Heart left ventricle (tissue), 16 donors: ENCODE data around the gene UFC1. TPM values are rescaled to one million over a fixed set of nuclear protein-coding genes. Genes with fewer than 3 reads are reported as not detected.

Source experiments
- ATAC-seq, 4 donors: fragments of 200-7000 bp; cut with Tn5 transposase; one replicate each; pipeline ENCODE4 v1.9.1; 2020 to 2022; ENCODE audit warnings: moderate library complexity in 4 of 4, mild to moderate bottlenecking in 3 of 4, moderate number of reproducible peaks in 1 of 4
- DNase-seq, 5 donors: peaks; one replicate each; pipeline ENCODE4 v3.0.0-alpha.2; 2020
- H3K27ac ChIP-seq, 12 donors: fragments of 200-600 bp; sonication (generic) in 4 of 12; one replicate each; pipeline versions ENCODE4 v1.5.0 to v1.8.0; 2016 to 2022; ENCODE audit warnings: mild to moderate bottlenecking in 2 of 12
- H3K27me3 ChIP-seq, 9 donors: fragments of 200-600 bp; sonication (generic) in 2 of 9; one replicate each; pipeline versions ENCODE4 v1.5.1 to v1.8.0; 2016 to 2022; ENCODE audit warnings: mild to moderate bottlenecking in 3 of 9
- H3K36me3 ChIP-seq, 9 donors: fragments of 200-600 bp; sonication (generic) in 2 of 9; one replicate each; pipeline versions ENCODE4 v1.5.0 to v1.8.0; 2018 to 2022; ENCODE audit warnings: mild to moderate bottlenecking in 2 of 9
- H3K4me1 ChIP-seq, 12 donors: fragments of 200-600 bp; sonication (generic) in 4 of 12; one replicate each; pipeline versions ENCODE4 v1.5.0 to v1.8.0; 2016 to 2022; ENCODE audit warnings: mild to moderate bottlenecking in 3 of 12
- H3K4me3 ChIP-seq, 12 donors: fragments of 200-600 bp; sonication (generic) in 4 of 12; one replicate each; pipeline versions ENCODE4 v1.5.0 to v1.8.0; 2017 to 2022; ENCODE audit warnings: mild to moderate bottlenecking in 9 of 12, moderate library complexity in 4 of 12
- H3K9me3 ChIP-seq, 12 donors: fragments of 200-600 bp; sonication (generic) in 4 of 12; one replicate each; pipeline versions ENCODE4 v1.5.0 to v1.8.0; 2016 to 2022; ENCODE audit warnings: mild to moderate bottlenecking in 1 of 12
- CTCF ChIP-seq, 12 donors: fragments of 200-600 bp; sonication (generic) in 4 of 12; IDR thresholded peaks; one replicate each; pipeline versions ENCODE4 v1.5.0 to v1.8.0; 2018 to 2022; ENCODE audit warnings: antibody characterized with exemption in 12 of 12, mild to moderate bottlenecking in 5 of 12
- POLR2A ChIP-seq, 2 donors: fragments of 450-650 bp; IDR thresholded peaks; one replicate each; pipeline ENCODE4 v1.6.1; 2017; ENCODE audit warnings: antibody characterized with exemption in 2 of 2, mild to moderate bottlenecking in 2 of 2, moderate library complexity in 2 of 2
- WGBS, 4 donors: extraction: QIAGEN DNeasy Blood & Tissue Kit in 2 of 4; methylation state at CpG; one replicate each; pipeline versions ENCODE4 v1.1.5 to v1.1.7; 2013 to 2018; 5-methylcytosine and 5-hydroxymethylcytosine counted together
- intact Hi-C, 10 donors: fragments of 100-400 bp; cut with DNase I; formaldehyde crosslinking; loops; one replicate each; pipeline versions ENCODE4 v1.11.1 to v1.14.2; 2022
- polyA plus RNA-seq, 2 donors: library from polyadenylated mRNA; stranded (reverse); fragments of 200-250 nt; gene quantifications; one replicate each; pipeline ENCODE4 v1.2.3, GENCODE V29; 2013
- total RNA-seq, 9 donors: library from RNA; depleted of rRNA in 2 of 9; stranded (reverse); fragments of >200 nt in 2 of 9; fragmentation: NEBNext Ultra II Directional in 3 of 9; extraction: Animal tissue kit (Norgen Biotek cat#: 25700) in 3 of 9; gene quantifications; one replicate each; pipeline versions ENCODE4 v1.1.0 to v1.2.4, GENCODE V29; 2016 to 2023
- donor health status: ischemic (EF 13 %, LVEDD 7.1; RV severe dilation, severe dysfunction).
- donor health status: healthy with polysubstance abuse.
- donor health status: DM: no; HTN: yes; CAD: no.
- donor health status: DM: no; HTN: no; CAD: no.
- donor health status: ischemic (EF 25% LVEDD 6.9; RV normal size, moderate dysfunction).
- donor health status: ischemic (EF 25% LVEDD 5.7; RV mildly dilated, moderate dysfunction).
- donor health status: healthy.
- donor health status: DM: yes; HTN: yes; CAD: no.
- donor health status: ischemic (EF 35%, LVEDD 5.7; RV mildly dilated, moderate dysfunction).
- donor health status: nonischemic (EF 11% LVEDD 7.7; RV severe dilation, severe dysfunction).
- donor health status: DM: yes; HTN: yes; CAD: no.
- donor health status: PGD.
- donor health status: ischemic (EF 29% LVEDD 5.4; RV normal size, mild dysfunction).
- donor health status: nonischemic (EF 23%, LVEDD 6.1; RV moderate dilation, normal function).

Gene UFC1
- total and polyA plus RNA-seq, 11 donors, result 54.4 to 131 (median 73.2) TPM

DNA sequence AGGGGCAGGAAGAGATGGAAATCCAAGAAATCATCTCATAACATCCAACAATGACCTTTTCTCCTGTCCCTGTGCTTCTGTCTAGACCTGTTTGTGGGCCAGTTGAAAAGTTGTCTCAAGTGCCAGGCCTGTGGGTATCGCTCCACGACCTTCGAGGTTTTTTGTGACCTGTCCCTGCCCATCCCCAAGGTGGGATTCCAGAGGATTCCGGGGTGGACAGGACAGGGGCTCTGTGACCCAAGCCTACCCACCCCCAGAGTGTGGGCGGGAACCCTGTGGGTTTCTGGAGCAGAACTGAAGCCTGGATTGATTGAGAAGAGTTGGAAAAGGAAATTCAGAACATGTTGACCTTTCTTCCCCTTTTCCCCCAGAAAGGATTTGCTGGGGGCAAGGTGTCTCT is 10.0 kb downstream of the UFC1 start:
- peaks cover 0 to 50% (median 40%) of the 10 kb centered on the region in 12 donors for H3K4me1 ChIP-seq
- TF ChIP-seq CTCF (IDR thresholded peaks at IDR 0.05) (no peak), POLR2A (IDR thresholded peaks at IDR 0.05) (no peak)
- 92 to 95% (median 93%) methylated on average over 5 of the region's 5 CpGs for WGBS, 4 donors
- ATAC-seq (no peak), DNase-seq (no peak)
- no peak overlapping the region for H3K4me3 ChIP-seq
- intact Hi-C loops, result no loop called here
- H3K27me3 ChIP-seq, result no peaks in the 10 kb centered on the region
- H3K9me3 ChIP-seq, result no peaks in the 10 kb centered on the region
- H3K27ac ChIP-seq, result no peak overlapping the region
- H3K36me3 ChIP-seq, result peaks cover 0 to 47% (median 35%) of the 10 kb centered on the region in 9 donors

GRCh38 chr1:161164901-161165610 is 11.3 kb downstream of the UFC1 start:
- peaks cover 0 to 44% (median 35%) of the 10 kb centered on the region in 12 donors for H3K4me1 ChIP-seq
- peaks cover 0 to 59% (median 46%) of the 10 kb centered on the region in 9 donors for H3K36me3 ChIP-seq
- H3K27me3 ChIP-seq, result no peaks in the 10 kb centered on the region
- intact Hi-C loops, result no loop called here
- TF ChIP-seq CTCF (IDR thresholded peaks at IDR 0.05) (no peak), POLR2A (IDR thresholded peaks at IDR 0.05) (no peak)
- peak overlapping the region; percentile 75 to 92 (median 84) for H3K27ac ChIP-seq
- 56 to 63% (median 58%) methylated on average over 14 of the region's 14 CpGs for WGBS, 4 donors
- peak overlapping the region in 11 of 12 donors; percentile 59 to 92 (median 78) for H3K4me3 ChIP-seq
- no peaks in the 10 kb centered on the region for H3K9me3 ChIP-seq
- ATAC-seq (no peak), DNase-seq (no peak)

GRCh38 chr1:161165742-161166668 is 12.2 kb downstream of the UFC1 start, which contains the start of gene PPOX:
Gene PPOX (plus strand): TSS chr1:161166426. CDS start chr1:161166848, 422 bp downstream.
- WGBS, 4 donors, result 0 to 1% (median 0%) methylated on average over 39 to 54 of the region's 54 CpGs
- no peaks in the 10 kb centered on the region for H3K27me3 ChIP-seq
- peak within 1 kb of the TSS; percentile 59 to 92 (median 77) for H3K4me3 ChIP-seq
- peak; percentile 96 to 97 (median 96) for ATAC-seq
- H3K36me3 ChIP-seq, result peaks cover 0 to 64% (median 53%) of the 10 kb centered on the region in 9 donors
- peaks cover 0 to 35% (median 26%) of the 10 kb centered on the region in 12 donors for H3K4me1 ChIP-seq
- peak; percentile 96 to 98 (median 97) for DNase-seq
- peak within 1 kb of the TSS; percentile 75 to 92 (median 84) for H3K27ac ChIP-seq
- TF ChIP-seq POLR2A (IDR thresholded peaks at IDR 0.05), result peak; percentile 42 to 67
- peak in 10 of 12 donors; percentile 16 to 57 (median 40) for TF ChIP-seq CTCF (IDR thresholded peaks at IDR 0.05)
- intact Hi-C loops, result no loop called here
- H3K9me3 ChIP-seq, result no peaks in the 10 kb centered on the region
